ENCODE results near the gene PLEKHG2. TPM values are rescaled to one million over a fixed set of nuclear protein-coding genes. Genes with fewer than 3 reads are reported as not detected.
"Not testable (repeated sequence)": the region's sequence is repeated elsewhere in the genome, so short reads cannot be mapped to it uniquely, and the experiment has no call there.

The PLEKHG2 gene
- total RNA-seq, 4 donors from 2014 or later: 8.2 to 29.1 (median 10.7) TPM

DNA sequence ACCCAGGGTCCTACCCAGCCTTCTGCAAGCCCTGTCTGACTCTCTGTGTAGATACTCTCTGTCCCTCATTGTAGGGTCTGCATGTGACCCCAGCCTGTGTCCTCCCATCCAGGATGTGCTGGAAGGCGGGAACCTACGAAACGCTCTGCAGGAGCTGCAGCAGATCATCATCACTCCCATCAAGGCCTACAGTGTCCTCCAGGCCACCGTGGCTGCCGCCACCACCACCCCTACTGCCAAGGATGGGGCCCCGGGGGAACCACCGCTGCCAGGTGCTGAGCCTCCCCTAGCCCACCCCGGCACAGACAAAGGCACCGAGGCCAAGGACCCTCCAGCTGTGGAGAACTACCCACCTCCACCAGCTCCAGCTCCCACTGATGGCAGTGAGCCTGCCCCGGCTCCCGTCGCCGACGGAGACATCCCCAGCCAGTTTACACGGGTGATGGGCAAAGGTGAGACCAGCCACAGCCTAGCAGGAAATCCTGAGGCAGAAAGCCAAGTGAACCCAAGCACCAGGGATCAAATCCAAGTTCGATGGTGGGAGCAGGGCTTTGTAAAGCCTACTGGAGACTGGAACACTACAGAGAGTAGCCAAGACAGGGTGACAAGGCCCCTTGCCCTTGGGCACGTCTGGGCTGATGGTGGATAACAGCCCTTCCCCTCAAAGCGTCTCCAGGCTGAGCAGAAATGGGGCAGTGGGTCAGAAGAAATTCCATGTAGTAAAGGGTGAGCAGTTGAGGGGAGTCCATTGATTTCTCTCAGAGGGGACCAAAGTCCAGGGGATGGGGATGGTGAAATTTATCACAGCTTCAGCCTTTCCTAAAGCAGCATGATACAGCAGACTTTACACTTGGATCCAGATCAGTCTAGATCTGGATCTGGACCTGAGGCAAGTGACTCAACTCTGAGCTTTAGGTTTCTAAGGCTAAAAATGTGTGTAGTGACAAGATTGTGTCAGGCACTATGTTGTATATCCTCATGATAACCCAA is 34.8 kb upstream of the PLEKHG2 start:
- 79 to 81% methylated on average over 5 to 7 of the region's 18 CpGs for WGBS, 2 donors
- no peak for DNase-seq

DNA sequence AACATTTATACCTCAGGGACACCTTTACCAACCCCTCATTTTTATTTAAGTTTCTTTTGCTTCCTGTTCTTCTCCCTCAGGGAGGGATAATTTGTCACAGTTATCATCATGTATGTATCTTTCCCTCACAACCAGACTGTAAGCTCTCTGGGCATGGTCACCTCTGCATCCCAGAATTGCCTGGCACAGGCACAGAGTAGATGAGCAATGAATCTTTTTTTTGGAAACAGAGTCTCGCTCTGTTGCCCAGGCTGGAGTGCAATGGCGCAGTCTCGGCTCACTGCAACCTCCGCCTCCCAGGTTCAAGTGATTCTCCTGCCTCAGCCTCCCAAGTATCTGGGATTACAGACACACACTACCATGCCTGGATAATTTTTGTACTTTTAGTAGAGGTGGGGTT is 33.1 kb upstream of the PLEKHG2 start:
- H3K27me3 ChIP-seq; H3K4me3 ChIP-seq (replicated peaks in 1 of 3); H3K9me3 ChIP-seq; intact Hi-C loops (cut with DNase I); H3K4me1 ChIP-seq; DNase-seq; H3K27ac ChIP-seq: not testable (repeated sequence)
- 86 to 87% methylated on average over 4 of the region's 4 CpGs for WGBS, 2 donors
- H3K36me3 ChIP-seq: peaks cover 82 to 88% of the 10 kb centered on the region in 2 donors

More for the DNA sequence above, 34.8 kb upstream of the PLEKHG2 start:
- intact Hi-C loops (cut with DNase I): no loop called here
- Histone ChIP-seq H3K4me3 (replicated peaks in 1 of 3) (no peak overlapping the region), H3K36me3 (peaks cover 68 to 79% of the 10 kb centered on the region in 2 donors), H3K27ac (no peak overlapping the region), H3K4me1 (peaks cover 7 to 17% of the 10 kb centered on the region in 2 donors), H3K9me3 (no peaks in the 10 kb centered on the region), H3K27me3 (no peaks in the 10 kb centered on the region)
- TF ChIP-seq POLR2A (IDR thresholded peaks at IDR 0.05): no peak
- TF ChIP-seq, protein P1, sequence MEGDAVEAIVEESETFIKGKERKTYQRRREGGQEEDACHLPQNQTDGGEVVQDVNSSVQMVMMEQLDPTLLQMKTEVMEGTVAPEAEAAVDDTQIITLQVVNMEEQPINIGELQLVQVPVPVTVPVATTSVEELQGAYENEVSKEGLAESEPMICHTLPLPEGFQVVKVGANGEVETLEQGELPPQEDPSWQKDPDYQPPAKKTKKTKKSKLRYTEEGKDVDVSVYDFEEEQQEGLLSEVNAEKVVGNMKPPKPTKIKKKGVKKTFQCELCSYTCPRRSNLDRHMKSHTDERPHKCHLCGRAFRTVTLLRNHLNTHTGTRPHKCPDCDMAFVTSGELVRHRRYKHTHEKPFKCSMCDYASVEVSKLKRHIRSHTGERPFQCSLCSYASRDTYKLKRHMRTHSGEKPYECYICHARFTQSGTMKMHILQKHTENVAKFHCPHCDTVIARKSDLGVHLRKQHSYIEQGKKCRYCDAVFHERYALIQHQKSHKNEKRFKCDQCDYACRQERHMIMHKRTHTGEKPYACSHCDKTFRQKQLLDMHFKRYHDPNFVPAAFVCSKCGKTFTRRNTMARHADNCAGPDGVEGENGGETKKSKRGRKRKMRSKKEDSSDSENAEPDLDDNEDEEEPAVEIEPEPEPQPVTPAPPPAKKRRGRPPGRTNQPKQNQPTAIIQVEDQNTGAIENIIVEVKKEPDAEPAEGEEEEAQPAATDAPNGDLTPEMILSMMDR (IDR thresholded peaks at IDR 0.05): no peak

DNA sequence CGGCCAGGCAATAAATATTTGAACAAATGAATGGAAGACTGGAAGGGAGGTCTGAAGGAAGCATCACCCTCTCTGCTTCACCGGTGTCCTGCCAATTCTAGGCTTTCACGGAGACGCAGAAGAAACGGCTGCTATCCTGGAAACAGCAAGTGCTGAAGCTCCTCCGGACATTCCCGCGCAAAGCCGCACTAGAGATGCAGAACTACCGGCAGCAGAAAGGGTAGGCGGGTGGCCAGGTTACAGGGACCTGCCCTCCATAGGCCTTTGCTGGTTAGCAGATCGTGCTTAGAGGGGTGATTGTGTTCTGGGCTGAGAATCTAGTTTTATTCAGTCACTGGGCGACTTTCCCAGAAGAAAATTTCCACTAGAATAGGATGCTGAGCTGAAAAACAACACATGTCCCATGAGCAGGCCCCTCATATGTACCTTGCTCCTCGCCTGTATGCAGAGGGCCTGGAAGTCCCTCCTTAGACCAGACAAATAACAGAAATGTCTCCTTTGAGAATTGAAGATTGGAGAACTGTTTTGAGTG is 32.5 kb upstream of the PLEKHG2 start:
- DNase-seq: no peak
- Histone ChIP-seq H3K4me1 (no peaks in the 10 kb centered on the region), H3K4me3 (replicated peaks in 1 of 3) (no peak overlapping the region), H3K36me3 (peaks cover 82 to 90% of the 10 kb centered on the region in 2 donors), H3K9me3 (no peaks in the 10 kb centered on the region), H3K27ac (no peak overlapping the region), H3K27me3 (no peaks in the 10 kb centered on the region)
- TF ChIP-seq, protein P1 (IDR thresholded peaks at IDR 0.05): no peak
- no peak for TF ChIP-seq POLR2A (IDR thresholded peaks at IDR 0.05)
- intact Hi-C loops (cut with DNase I): no loop called here
- 79 to 94% methylated on average over 8 to 14 of the region's 14 CpGs for WGBS, 2 donors

GRCh38 chr19:39380521-39381502 is 31.7 kb upstream of the PLEKHG2 start:
- peaks cover 83 to 86% of the 10 kb centered on the region in 2 donors for H3K36me3 ChIP-seq
- H3K9me3 ChIP-seq: no peaks in the 10 kb centered on the region
- H3K27me3 ChIP-seq: no peaks in the 10 kb centered on the region
- H3K4me1 ChIP-seq: no peaks in the 10 kb centered on the region
- no peak for DNase-seq
- TF ChIP-seq POLR2A (IDR thresholded peaks at IDR 0.05): no peak
- TF ChIP-seq, protein P1 (IDR thresholded peaks at IDR 0.05): no peak
- H3K27ac ChIP-seq: no peak overlapping the region
- 92 to 94% methylated on average over 14 to 15 of the region's 17 CpGs for WGBS, 2 donors
- no peak overlapping the region for H3K4me3 ChIP-seq (replicated peaks in 1 of 3)
- intact Hi-C loops (cut with DNase I): no loop called here

All from thyroid gland (tissue), 4 donors.